GM04503 (cell line): Measurements from ENCODE around the gene DHRS1.
A peak's percentile ranks its signal among the peaks of the same experiment; 100 is the strongest.
"Not testable (repeated sequence)": the region's sequence is repeated elsewhere in the genome, so short reads cannot be mapped to it uniquely, and the experiment has no call there.

Source experiments
- DNase-seq: peaks from one replicate; pipeline ENCODE4 v3.0.0-alpha.2; 2012; ENCODE audit warnings: low read depth

DHRS1 gene

GRCh38 chr14:24327914-24328313, 28.3 kb upstream of the DHRS1 start:
- not testable (repeated sequence) for DNase-seq

GRCh38 chr14:24327303-24327702, 27.7 kb upstream of the DHRS1 start:
- DNase-seq, result no peak

- no peak for DNase-seq
Observed at GRCh38 chr14:24325963-24326362, 26.4 kb upstream of the DHRS1 start.

- DNase-seq, result no peak
Observed at GRCh38 chr14:24325041-24325530, 25.5 kb upstream of the DHRS1 start.

GRCh38 chr14:24324024-24324423, 24.4 kb upstream of the DHRS1 start:
- DNase-seq, result no peak

GRCh38 chr14:24323341-24323740, 23.8 kb upstream of the DHRS1 start:
- no peak for DNase-seq

- DNase-seq, result no peak
Observed at GRCh38 chr14:24322672-24323071, 23.1 kb upstream of the DHRS1 start.

- DNase-seq, result no peak
Observed at GRCh38 chr14:24321212-24321975, 21.8 kb upstream of the DHRS1 start.

GRCh38 chr14:24317141-24317928, 17.8 kb upstream of the DHRS1 start:
- no peak for DNase-seq

GRCh38 chr14:24316597-24316950, 17.0 kb upstream of the DHRS1 start:
- DNase-seq, result no peak

GRCh38 chr14:24315807-24316596, 16.4 kb upstream of the DHRS1 start:
- no peak for DNase-seq

- DNase-seq, result no peak
Observed at GRCh38 chr14:24315243-24315806, 15.7 kb upstream of the DHRS1 start.

- DNase-seq, result no peak
Observed at GRCh38 chr14:24314377-24315193, 15.0 kb upstream of the DHRS1 start.

GRCh38 chr14:24313913-24314312, 14.3 kb upstream of the DHRS1 start:
- DNase-seq, result no peak

GRCh38 chr14:24312736-24313507, 13.3 kb upstream of the DHRS1 start:
- no peak for DNase-seq

- peak; percentile 39 for DNase-seq
Observed at GRCh38 chr14:24311837-24312615, 12.4 kb upstream of the DHRS1 start.

GRCh38 chr14:24310646-24311604, 11.3 kb upstream of the DHRS1 start, which contains the start of gene LTB4R:
LTB4R (plus strand) TSS chr14:24311502; CDS start chr14:24315652, 4,150 bp downstream.
- no peak for DNase-seq

GRCh38 chr14:24310265-24310645, 10.7 kb upstream of the DHRS1 start:
- no peak for DNase-seq
